B cell (primary cell): ENCODE results near the gene RASA2. TPM values are rescaled to one million over a fixed set of nuclear protein-coding genes. Genes with fewer than 3 reads are reported as not detected.

ENCODE experiments used
- ATAC-seq: fragments of 200-7000 bp; cut with Tn5 transposase; one replicate; pipeline ENCODE4 v1.10.0; 2021; ENCODE audit warnings: low read depth, mild to moderate bottlenecking, moderate number of reproducible peaks, moderate library complexity
- CTCF ChIA-PET: fragments of 350-600 bp; sonication (Branson Sonifier 250); formaldehyde crosslinking; loops from one replicate; lab custom pipeline; 2021; ENCODE audit warnings: antibody characterized with exemption, inconsistent platforms; lab: Charles Lee
- POLR2A ChIA-PET: fragments of 350-600 bp; sonication (Branson Sonifier 250); formaldehyde crosslinking; loops from one replicate; lab custom pipeline; 2021; ENCODE audit warnings: antibody characterized with exemption; lab: Charles Lee
- DNase-seq: peaks from one replicate; pipeline ENCODE4 v3.0.0; 2013
- H2AFZ ChIP-seq: 2 replicates; pipeline ENCODE4 v1.6.1; 2012; ENCODE audit warnings: mild to moderate bottlenecking, low read depth, low read length; ENCODE audit not compliant: insufficient read depth, poor library complexity, severe bottlenecking
- H3K27ac ChIP-seq, 2 donors: 1 replicate in 1 of 2; 2 replicates in 1 of 2; pipeline ENCODE4 v1.5.1; 2012 to 2013; ENCODE audit warnings: low read length in 2 of 2, mild to moderate bottlenecking in 2 of 2, moderate library complexity in 1 of 2
- H3K27me3 ChIP-seq, 4 experiments: fragments of 200-600 bp in 1 of 4; sonication (generic) in 1 of 4; replicated peaks in 1 of 4; 1 replicate in 2 of 4; 2 replicates in 2 of 4; pipeline versions ENCODE4 v1.6.1 to v1.7.0; 2013 to 2016; ENCODE audit warnings: low read length in 3 of 4, mild to moderate bottlenecking in 2 of 4, mixed read lengths in 1 of 4, moderate library complexity in 1 of 4; ENCODE audit not compliant: insufficient read depth in 4 of 4, control insufficient read depth in 3 of 4; ENCODE audit errors: control extremely low read depth in 1 of 4
- H3K36me3 ChIP-seq, 2 experiments: replicated peaks in 1 of 2; 1 replicate in 1 of 2; 2 replicates in 1 of 2; pipeline versions ENCODE4 v1.6.1 to v1.7.1; 2013; ENCODE audit warnings: low read length in 1 of 2; ENCODE audit not compliant: insufficient read depth in 2 of 2, control insufficient read depth in 1 of 2; ENCODE audit errors: control extremely low read depth in 1 of 2, extremely low read depth in 1 of 2
- H3K4me1 ChIP-seq, 2 donors: fragments of 200-600 bp in 1 of 2; sonication (generic) in 1 of 2; 1 replicate in 1 of 2; 2 replicates in 1 of 2; pipeline versions ENCODE4 v1.5.1 to v1.6.1; 2013 to 2017; ENCODE audit warnings: low read length in 2 of 2; ENCODE audit not compliant: control insufficient read depth in 2 of 2, insufficient read depth in 2 of 2
- H3K4me2 ChIP-seq: replicated peaks from 2 replicates; pipeline ENCODE3; 2012; ENCODE audit warnings: mild to moderate bottlenecking, low read depth, low read length; ENCODE audit not compliant: poor library complexity, severe bottlenecking
- H3K4me3 ChIP-seq, 5 experiments: fragments of 200-600 bp in 1 of 5; sonication (generic) in 1 of 5; 1 replicate in 3 of 5; 2 replicates in 2 of 5; pipeline versions ENCODE4 v1.5.1 to v1.7.0; 2011 to 2016; ENCODE audit warnings: low read length in 4 of 5, mild to moderate bottlenecking in 4 of 5, low read depth in 2 of 5, control low read depth in 1 of 5, moderate library complexity in 1 of 5; ENCODE audit not compliant: insufficient read depth in 1 of 5; ENCODE audit errors: control extremely low read depth in 1 of 5, extremely low read depth in 1 of 5
- H3K79me2 ChIP-seq: fragments of 200-600 bp; sonication (generic); one replicate; pipeline ENCODE4 v1.6.0; 2016; ENCODE audit warnings: low read length; ENCODE audit not compliant: control insufficient read depth, insufficient read depth
- H3K9ac ChIP-seq: fragments of 200-600 bp; sonication (generic); 2 replicates; pipeline ENCODE4 v1.6.1; 2017; ENCODE audit warnings: mild to moderate bottlenecking, low read length, moderate library complexity
- H3K9me3 ChIP-seq, 3 donors: one replicate each; pipeline versions ENCODE4 v1.6.1 to v1.7.1; 2013; ENCODE audit warnings: low read length in 2 of 3; ENCODE audit not compliant: control insufficient read depth in 2 of 3, insufficient read depth in 1 of 3; ENCODE audit errors: control extremely low read depth in 1 of 3
- H4K20me1 ChIP-seq: 2 replicates; pipeline ENCODE4 v1.6.0; 2012; ENCODE audit warnings: mild to moderate bottlenecking, low read length; ENCODE audit not compliant: insufficient read depth, control insufficient read depth, poor library complexity, severe bottlenecking
- H3K27ac Mint-ChIP-seq: one replicate; pipeline ENCODE4 v1.8.0; 2021; ENCODE audit warnings: mixed read lengths
- H3K27me3 Mint-ChIP-seq: one replicate; pipeline ENCODE4 v1.8.0; 2021; ENCODE audit warnings: mixed read lengths
- H3K4me1 Mint-ChIP-seq: one replicate; pipeline ENCODE4 v1.8.0; 2021; ENCODE audit warnings: mixed read lengths
- H3K4me3 Mint-ChIP-seq: one replicate; pipeline ENCODE4 v1.8.0; 2021; ENCODE audit warnings: mixed read lengths
- H3K9me3 Mint-ChIP-seq: one replicate; pipeline ENCODE4 v1.8.0; 2022; ENCODE audit warnings: mixed read lengths; ENCODE audit not compliant: insufficient read depth
- CTCF ChIP-seq: fragments of 200-600 bp; IDR thresholded peaks from one replicate; pipeline ENCODE4 v1.8.0; 2022; ENCODE audit warnings: antibody characterized with exemption, mild to moderate bottlenecking
- EZH2 ChIP-seq: IDR thresholded peaks from 2 replicates; pipeline ENCODE4 v1.6.1; 2012; ENCODE audit warnings: borderline replicate concordance, low read depth, mild to moderate bottlenecking, moderate library complexity, low read length; ENCODE audit not compliant: insufficient read depth, poor library complexity, severe bottlenecking
- WGBS: methylation state at CpG from one replicate; pipeline ENCODE4 v1.1.5; 2013; ENCODE audit warnings: missing lambda C conversion rate; ENCODE audit not compliant: insufficient coverage; 5-methylcytosine and 5-hydroxymethylcytosine counted together
- intact Hi-C: fragments of 100-400 bp; cut with micrococcal nuclease; formaldehyde crosslinking; loops from one replicate; pipeline ENCODE4 v1.10.0; 2022
- polyA plus RNA-seq: library from polyadenylated mRNA; depleted of rRNA; stranded (reverse); fragments of >200 nt; gene quantifications from 2 replicates; pipeline ENCODE4 v1.2.3, GENCODE V29; 2012
- total RNA-seq, 2 donors: library from RNA; stranded (reverse); fragments of 120-200 nt in 1 of 2; gene quantifications; 1 replicate in 1 of 2; 2 replicates in 1 of 2; pipeline versions ENCODE4 v1.2.3 to v1.2.4, GENCODE V29; 2013 to 2022

Gene RASA2
- total and polyA plus RNA-seq, 2 donors (not counting 1 experiment from before 2014, with no cell fraction given) = 12.3 to 47.7 TPM

- no peaks in the 10 kb centered on the region for H3K27me3 Mint-ChIP-seq
- ATAC-seq (peak; percentile 17), DNase-seq (no peak)
- no peaks in the 10 kb centered on the region for H3K27me3 ChIP-seq
- peak overlapping the region; percentile 65 for H3K4me2 ChIP-seq
- peak overlapping the region; percentile 49 to 80 for H3K27ac ChIP-seq
- H3K27ac Mint-ChIP-seq = peak overlapping the region; percentile 50
- peaks cover 74% of the 10 kb centered on the region for H3K79me2 ChIP-seq
- peaks cover 70% of the 10 kb centered on the region for H3K4me1 Mint-ChIP-seq
- TF ChIP-seq EZH2 (no peak), CTCF (no peak)
- peak overlapping the region in 2 of 5 experiments; percentile 31 to 34 for H3K4me3 ChIP-seq
- peak overlapping the region; percentile 44 for H3K4me3 Mint-ChIP-seq
- no peak overlapping the region for H2AFZ ChIP-seq
- no peaks in the 10 kb centered on the region for H4K20me1 ChIP-seq
- ChIA-PET POLR2A (no interaction called here), CTCF (no interaction called here)
- H3K9me3 Mint-ChIP-seq = no peaks in the 10 kb centered on the region
- H3K9me3 ChIP-seq = no peaks in the 10 kb centered on the region
- peaks cover 42 to 75% of the 10 kb centered on the region in 2 donors for H3K4me1 ChIP-seq
- no CpG with 5 or more reads among the region's 1 CpG for WGBS
- intact Hi-C loops = loop anchor here (5.0 kb wide), 1 partner anchor 41 kb away; the partner anchor contains the start of gene RASA2
- H3K36me3 ChIP-seq = peaks cover 1 to 9% of the 10 kb centered on the region in 2 experiments
- H3K9ac ChIP-seq = peak overlapping the region; percentile 22
Observed at GRCh38 chr3:141528800-141529199, 42.0 kb downstream of the RASA2 start.

GRCh38 chr3:141529256-141529655, 42.4 kb downstream of the RASA2 start:
- H3K27me3 Mint-ChIP-seq = no peaks in the 10 kb centered on the region
- H3K9me3 Mint-ChIP-seq = no peaks in the 10 kb centered on the region
- TF ChIP-seq CTCF = no peak
- TF ChIP-seq EZH2 = no peak
- peak overlapping the region; percentile 44 for H3K4me3 Mint-ChIP-seq
- peaks cover 1 to 9% of the 10 kb centered on the region in 2 experiments for H3K36me3 ChIP-seq
- H3K27ac ChIP-seq = peak overlapping the region; percentile 49 to 80
- H3K4me3 ChIP-seq = peak overlapping the region in 2 of 5 experiments; percentile 31 to 34
- no peaks in the 10 kb centered on the region for H4K20me1 ChIP-seq
- peak overlapping the region; percentile 65 for H3K4me2 ChIP-seq
- H3K27me3 ChIP-seq = no peaks in the 10 kb centered on the region
- no peak for ATAC-seq
- no peak overlapping the region for H2AFZ ChIP-seq
- POLR2A ChIA-PET = no interaction called here
- no peak for DNase-seq
- CTCF ChIA-PET = no interaction called here
- intact Hi-C loops = loop anchor here (5.0 kb wide), 1 partner anchor 42 kb away; the partner anchor contains the start of gene RASA2
- peak overlapping the region; percentile 41 for H3K9ac ChIP-seq
- H3K4me1 Mint-ChIP-seq = peaks cover 68% of the 10 kb centered on the region
- H3K27ac Mint-ChIP-seq = peak overlapping the region; percentile 53
- H3K79me2 ChIP-seq = peaks cover 70% of the 10 kb centered on the region
- peaks cover 38 to 71% of the 10 kb centered on the region in 2 donors for H3K4me1 ChIP-seq
- H3K9me3 ChIP-seq = no peaks in the 10 kb centered on the region
